GM19397 (cell line): Measurements from ENCODE around the gene CIT.
A peak's percentile ranks its signal among the peaks of the same experiment; 100 is the strongest.

Experiments
- ATAC-seq: cut with Tn5 transposase; IDR thresholded peaks from one replicate; pipeline ENCODE4 v1.9.1; 2021; ENCODE audit warnings: mild to moderate bottlenecking, moderate library complexity; ENCODE audit not compliant: unreplicated experiment

CIT gene

GRCh38 chr12:119681728-119682638 lies 195.1 kb downstream of the CIT start:
- no peak for ATAC-seq

- no peak for ATAC-seq
Observed at GRCh38 chr12:119681111-119681510, 196.0 kb downstream of the CIT start.

DNA sequence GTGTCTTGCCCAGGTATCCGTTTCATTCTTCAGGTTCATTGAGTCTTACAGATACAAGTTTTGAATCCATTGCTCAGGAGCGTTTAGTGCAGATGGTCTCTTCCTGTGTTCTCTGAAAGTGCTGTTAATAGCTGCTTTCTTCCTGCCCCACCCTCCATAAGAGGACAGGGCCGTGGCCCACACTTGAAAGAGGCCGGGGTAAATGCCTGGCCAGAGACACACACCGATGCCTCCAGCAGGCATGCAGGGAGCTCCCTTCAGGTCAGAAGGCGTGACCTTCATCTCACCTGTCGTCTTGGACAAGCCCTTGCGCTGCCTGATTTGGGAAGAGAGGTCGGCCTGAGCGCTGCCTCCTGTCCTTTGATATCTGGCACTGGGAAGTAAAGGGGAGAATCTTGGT lies 197.6 kb downstream of the CIT start:
- no peak for ATAC-seq

GRCh38 chr12:119679081-119679480 lies 198.0 kb downstream of the CIT start:
- ATAC-seq = no peak

DNA sequence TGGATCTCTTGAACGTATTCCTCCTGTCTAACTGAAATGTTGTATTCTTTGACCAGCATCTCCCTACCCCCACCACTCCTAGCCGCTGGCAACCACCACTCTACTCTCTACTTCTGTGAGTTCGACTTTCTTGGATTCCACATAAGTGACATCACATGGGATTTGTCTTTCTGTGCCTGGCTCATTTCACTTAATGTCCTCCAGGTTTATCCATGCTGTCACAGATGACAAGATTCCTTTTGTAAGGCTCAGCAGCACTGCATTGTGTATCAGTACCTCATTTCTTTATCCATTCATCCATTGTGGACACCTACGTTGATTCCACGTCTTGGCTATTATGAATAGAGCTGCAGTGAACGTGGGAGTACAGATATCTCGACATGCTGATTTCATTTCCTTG lies 198.7 kb downstream of the CIT start:
- no peak for ATAC-seq

DNA sequence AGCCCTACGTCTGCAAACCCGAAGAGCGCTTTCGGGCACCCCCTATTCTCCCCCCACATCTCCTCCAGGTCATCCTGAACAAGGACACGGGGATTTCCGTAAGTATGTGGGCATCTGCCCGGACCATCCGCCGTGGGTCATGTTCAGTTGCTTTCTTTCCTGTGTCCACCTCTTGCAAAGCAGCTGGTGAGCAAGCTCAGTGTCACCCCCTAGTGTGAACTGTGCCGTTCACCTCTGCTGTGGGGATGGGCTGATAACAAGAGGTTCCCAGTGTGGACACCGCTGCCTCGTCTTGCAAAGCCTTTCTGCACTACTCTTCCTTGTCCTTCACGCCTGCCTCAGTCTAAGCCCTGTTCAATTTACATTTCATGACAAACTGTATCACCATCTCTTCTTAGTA lies 200.5 kb downstream of the CIT start:
- no peak for ATAC-seq

DNA sequence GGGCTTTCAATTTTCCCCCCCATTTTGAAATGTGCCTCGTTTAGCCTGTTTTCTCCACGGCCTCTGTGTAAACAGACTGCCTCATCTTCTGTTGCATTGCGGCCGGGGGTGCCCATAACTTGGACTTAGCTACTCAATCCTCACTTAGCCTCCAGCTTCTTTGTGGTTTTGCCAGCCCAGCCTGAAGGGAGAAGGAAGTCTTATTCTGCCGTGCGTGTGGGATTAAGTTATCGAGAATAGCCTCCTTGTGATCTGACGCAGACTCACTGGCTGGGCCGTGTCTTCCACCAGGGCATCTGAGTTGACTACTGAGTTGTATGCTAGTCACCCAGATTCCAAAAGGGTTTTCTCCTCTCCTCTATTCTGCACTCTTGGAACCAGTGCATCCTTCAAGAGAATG lies 201.1 kb downstream of the CIT start:
- no peak for ATAC-seq

- no peak for ATAC-seq
Observed at GRCh38 chr12:119674560-119674959, 202.6 kb downstream of the CIT start.

DNA sequence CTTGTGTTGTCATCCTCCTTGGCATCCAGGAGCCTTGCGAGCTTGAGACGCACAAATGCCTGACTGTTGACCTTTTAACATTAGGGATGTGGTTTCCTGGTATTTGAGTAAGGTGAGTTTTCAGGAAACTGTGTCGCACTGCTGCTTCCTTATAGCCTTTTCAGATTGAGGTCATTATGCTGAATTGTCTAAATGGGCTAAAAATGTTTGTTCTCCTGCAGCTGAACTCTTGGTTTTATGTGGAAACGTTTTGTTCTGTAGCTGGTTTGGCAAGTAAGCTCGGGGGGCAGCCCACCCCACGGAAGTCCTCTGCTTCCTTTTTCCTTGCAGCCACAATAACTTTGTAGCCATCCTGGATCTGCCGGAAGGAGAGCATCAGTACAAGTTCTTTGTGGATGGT lies 203.5 kb downstream of the CIT start:
- ATAC-seq = no peak

DNA sequence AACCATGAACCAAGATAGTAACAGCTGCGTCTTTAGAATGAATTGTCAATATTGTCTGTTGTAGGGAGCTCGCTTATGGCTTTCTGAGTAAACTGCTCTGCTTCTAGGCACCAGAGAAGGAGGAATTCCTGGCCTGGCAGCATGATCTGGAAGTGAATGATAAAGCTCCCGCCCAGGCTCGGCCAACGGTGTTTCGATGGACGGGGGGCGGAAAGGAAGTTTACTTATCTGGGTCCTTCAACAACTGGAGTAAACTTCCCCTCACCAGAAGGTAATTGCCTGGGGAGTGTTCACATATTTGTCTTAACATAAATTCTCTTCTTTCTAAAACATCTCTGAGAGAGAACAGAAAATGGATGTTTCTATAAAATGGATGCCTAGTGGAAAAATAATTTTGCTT lies 204.9 kb downstream of the CIT start:
- ATAC-seq = no peak

DNA sequence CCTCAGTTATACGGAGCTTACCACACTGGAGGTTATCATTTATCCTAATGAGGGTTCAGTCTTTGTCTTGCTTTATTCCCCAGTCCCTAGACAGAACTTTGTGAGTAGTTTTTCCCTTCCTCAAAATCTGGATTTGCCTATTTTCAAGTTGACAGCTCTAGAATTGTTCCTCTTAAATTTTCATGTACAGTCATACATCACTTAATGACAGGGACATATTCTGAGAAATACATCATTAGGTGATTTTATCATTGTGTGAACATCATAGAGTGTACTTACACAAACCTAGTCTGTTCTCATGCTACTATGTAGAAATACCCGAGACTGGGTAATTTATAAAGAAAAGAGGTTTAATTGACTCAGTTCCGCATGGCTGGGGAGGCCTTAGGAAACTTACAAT lies 206.1 kb downstream of the CIT start:
- ATAC-seq = no peak

DNA sequence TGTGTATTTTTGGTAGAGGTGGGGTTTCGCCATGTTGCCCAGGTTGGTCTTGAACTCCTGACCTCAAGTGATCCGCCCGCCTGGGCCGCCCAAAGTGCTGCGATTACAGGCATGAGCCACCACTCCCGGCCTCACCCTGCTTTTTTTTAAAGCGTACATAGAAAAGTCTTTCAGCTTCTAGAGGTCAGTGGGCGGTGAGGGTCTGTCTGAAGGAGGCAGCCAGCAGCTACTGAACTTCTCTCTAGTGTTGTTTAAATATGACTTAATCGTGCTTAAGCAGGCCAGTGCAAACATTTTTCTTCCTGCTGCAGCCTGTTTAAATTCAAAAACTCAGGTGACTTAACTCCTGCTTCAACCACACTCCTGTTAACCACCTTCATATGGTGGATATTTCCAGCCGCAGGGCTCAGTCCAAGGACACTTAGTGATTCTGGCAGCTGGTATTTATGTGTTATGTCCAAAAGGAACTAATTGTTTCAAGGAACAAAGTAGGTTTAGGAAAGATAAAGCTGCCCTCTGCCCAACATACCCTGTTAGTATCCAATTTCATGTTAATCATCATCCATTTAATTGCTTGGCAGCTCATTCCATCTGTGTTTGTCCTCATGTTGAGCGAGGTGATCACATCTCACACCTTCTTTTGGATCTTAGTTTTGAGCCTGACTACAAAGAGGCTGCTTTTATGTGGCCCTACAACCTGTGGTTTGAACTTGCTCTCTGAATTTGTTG lies 207.2 kb downstream of the CIT start:
- ATAC-seq = no peak

GRCh38 chr12:119668324-119668841 lies 208.7 kb downstream of the CIT start:
- no peak for ATAC-seq

DNA sequence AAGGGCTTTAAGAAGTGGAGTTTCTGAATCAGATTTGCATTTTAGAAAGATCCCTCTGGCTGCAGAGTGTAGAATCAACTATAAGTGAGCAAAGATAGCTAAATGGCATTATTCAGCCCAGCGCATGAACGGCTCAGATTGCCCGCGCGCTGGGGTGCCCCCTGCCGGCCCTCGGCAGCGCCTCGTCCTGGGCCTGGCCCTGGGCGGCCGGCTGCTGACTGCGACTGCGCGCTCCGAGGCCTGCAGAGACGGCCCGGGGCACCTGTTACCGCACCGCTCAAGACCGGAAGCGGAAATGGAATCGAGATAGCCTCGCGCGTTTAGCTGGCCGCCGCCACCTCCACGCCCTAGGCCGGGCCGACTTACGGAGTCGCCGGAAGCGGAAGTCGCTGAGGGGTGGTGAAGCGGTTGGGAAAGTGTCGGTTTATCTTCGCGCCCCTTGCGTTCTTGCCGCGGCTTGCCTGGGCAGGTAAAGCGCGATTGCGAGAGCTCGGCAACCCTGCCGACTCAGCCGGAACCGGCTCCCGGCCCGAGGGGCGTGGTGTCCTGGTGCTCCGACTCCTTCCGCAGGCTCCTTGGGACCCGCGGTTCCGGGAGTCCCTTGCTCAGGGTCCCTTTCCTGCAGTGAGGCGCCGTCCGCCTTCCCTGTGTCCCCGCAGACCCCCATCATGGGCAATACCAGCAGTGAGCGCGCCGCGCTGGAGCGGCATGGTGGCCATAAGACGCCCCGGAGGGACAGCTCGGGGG lies 209.4 kb downstream of the CIT start, which contains the start of gene PRKAB1:
Gene PRKAB1 (plus strand): TSS at position 557 of the 747 bp plus-strand sequence. CDS start 112 bp downstream, at position 669.
- peak; percentile 98 for ATAC-seq

GRCh38 chr12:119666900-119667576 lies 210.1 kb downstream of the CIT start:
- ATAC-seq = no peak

DNA sequence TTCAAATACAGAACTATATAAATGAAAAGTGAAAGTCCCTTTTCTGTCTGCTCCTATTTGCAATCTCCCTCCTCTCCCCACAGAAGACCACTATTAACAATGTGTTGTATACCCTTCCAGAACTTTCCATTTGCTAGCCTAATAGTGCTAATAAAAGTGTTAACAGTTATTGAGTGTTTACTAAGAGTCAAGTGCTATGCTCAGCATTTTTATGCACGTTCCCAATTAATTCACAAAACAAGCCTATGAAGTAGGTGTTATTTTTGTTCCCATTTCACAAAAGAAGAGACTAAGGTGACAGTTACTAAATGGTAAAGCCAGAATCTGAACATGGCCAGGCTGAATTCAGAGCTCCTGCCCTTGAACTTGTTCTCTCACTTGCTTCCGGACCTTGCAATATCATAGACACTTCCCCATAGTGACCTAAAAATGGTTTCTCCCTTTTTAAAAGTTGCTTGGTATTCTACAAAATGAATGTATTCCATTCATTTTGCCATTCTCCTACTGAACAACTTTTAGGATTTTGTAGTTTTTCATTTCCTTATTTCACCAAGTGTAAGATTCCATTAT lies 210.8 kb downstream of the CIT start:
- ATAC-seq = no peak

GRCh38 chr12:119665164-119665929 lies 211.8 kb downstream of the CIT start:
- ATAC-seq = no peak

DNA sequence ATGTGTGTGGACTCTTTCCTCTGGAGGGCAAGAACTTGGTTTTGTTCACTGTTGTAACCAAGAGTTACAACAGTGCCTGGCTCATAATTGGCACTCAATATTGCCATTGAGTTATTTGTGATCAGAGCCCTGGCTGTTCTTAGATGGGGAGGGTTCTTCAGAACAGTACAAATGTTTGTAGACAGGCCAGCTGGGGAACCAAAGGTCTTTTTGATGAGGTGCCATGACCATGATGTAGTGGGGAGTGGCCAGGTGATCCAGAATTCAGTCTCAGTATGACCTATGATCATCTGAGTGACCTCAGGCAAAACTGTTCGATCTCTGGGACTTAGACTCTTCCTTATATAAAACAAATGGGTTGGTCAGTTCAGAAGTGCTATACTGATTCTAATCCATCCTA lies 212.5 kb downstream of the CIT start:
- ATAC-seq = no peak

DNA sequence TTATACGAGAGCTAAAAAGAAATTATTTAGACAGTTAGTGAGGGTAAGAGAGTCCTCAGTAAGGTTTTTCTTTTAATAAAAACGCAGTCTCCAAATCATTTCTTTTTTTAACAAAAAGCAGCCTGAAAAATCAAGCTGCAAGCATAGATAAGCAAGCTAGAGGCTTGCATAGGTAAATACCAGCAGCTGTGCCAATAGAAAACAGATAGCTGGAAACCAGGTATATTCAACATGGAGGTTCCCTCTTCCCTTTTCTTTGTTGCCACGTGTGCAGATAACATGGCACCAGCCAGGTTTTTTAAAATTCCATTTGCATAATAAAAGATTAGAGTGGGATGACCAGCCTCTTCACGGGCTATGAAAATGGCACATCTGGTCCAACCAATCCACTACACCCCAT lies 215.2 kb downstream of the CIT start:
- ATAC-seq = no peak
